BLaER1 treated with 17β-estradiol and CSF1 and Interleukin-3, amounts not matched to agents 10 nM and 100 nM (cell line): ENCODE measurements around the gene C8A.

ENCODE experiments used
- H3K27ac ChIP-seq, 11 experiments: shearing (Covaris generic); formaldehyde crosslinking; 2 replicates each; pipeline ENCODE4 v1.8.1; 2022
- H3K27me3 ChIP-seq, 11 experiments: shearing (Covaris generic); formaldehyde crosslinking; 2 replicates each; pipeline ENCODE4 v1.8.1; 2022
- H3K36me3 ChIP-seq, 11 experiments: shearing (Covaris generic); formaldehyde crosslinking; 2 replicates each; pipeline ENCODE4 v1.8.1; 2022
- H3K4me1 ChIP-seq, 10 experiments: shearing (Covaris generic); formaldehyde crosslinking; 2 replicates each; pipeline ENCODE4 v1.8.1; 2022
- H3K4me2 ChIP-seq, 11 experiments: shearing (Covaris generic); formaldehyde crosslinking; 2 replicates each; pipeline ENCODE4 v1.8.1; 2022
- H3K4me3 ChIP-seq, 10 experiments: shearing (Covaris generic); formaldehyde crosslinking; 2 replicates each; pipeline ENCODE4 v1.8.1; 2022
- H3K9ac ChIP-seq, 11 experiments: shearing (Covaris generic); formaldehyde crosslinking; 2 replicates each; pipeline ENCODE4 v1.8.1; 2022
- H3K9me3 ChIP-seq, 11 experiments: shearing (Covaris generic); formaldehyde crosslinking; replicated peaks in 1 of 11; 2 replicates each; pipeline ENCODE4 v1.8.1; 2022
- H4K20me1 ChIP-seq, 11 experiments: shearing (Covaris generic); formaldehyde crosslinking; 2 replicates each; pipeline ENCODE4 v1.8.1; 2022
- Cebpa-rat ChIP-seq, 11 experiments: shearing (Covaris generic); IDR thresholded peaks; 2 replicates each; pipeline ENCODE4 v1.8.1; 2022

Gene C8A

DNA sequence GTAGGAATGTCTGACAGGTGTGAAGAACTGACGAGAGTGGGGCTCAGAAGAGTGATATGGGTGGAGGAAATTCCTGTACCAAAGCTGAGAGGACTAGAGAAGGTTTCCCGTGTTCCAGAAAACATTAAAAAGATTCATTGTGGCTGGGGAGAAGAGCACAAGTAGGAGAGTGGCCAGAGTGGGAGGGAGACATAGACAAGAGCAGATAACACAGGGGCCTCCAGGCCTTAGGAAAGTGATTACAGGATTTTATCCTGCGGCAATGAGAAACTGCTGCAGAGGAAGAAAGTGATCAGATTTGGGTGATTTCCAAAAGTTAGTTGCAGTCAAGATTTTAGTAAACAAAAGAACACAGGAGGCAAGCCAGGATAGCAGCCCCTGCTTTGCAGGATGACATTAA, 103.3 kb downstream of the C8A start:
- Histone ChIP-seq H4K20me1 (no peaks in the 10 kb centered on the region), H3K9ac (no peak overlapping the region), H3K27ac (no peak overlapping the region), H3K36me3 (no peaks in the 10 kb centered on the region), H3K4me1 (no peaks in the 10 kb centered on the region), H3K4me3 (no peak overlapping the region), H3K4me2 (no peak overlapping the region), H3K9me3 (no peaks in the 10 kb centered on the region), H3K27me3 (no peaks in the 10 kb centered on the region)
- TF ChIP-seq Cebpa-rat (IDR thresholded peaks at IDR 0.05): no peak

DNA sequence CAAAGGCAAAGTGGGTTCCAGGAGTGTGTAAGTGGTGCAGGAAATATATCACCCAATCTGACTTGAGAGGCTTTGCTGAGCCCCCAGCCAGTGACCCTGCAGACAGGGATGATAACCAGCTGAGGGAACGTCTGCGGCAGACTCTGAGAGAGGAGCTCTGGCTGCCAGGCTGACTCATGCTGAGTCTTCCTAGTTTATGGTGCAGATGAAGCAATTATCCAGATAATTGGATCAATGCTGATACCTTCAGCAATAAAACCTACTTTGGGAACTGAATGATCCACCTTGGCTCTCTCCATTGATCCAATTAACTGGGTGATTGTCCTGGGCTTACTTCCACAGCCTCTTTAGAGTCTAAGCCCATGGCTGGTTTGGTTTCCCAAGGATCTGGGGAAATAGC, 103.9 kb downstream of the C8A start:
- H3K4me1 ChIP-seq: no peaks in the 10 kb centered on the region
- H3K27me3 ChIP-seq: no peaks in the 10 kb centered on the region
- H3K4me2 ChIP-seq: no peak overlapping the region
- no peak for TF ChIP-seq Cebpa-rat (IDR thresholded peaks at IDR 0.05)
- H3K4me3 ChIP-seq: no peak overlapping the region
- no peaks in the 10 kb centered on the region for H3K36me3 ChIP-seq
- H3K9me3 ChIP-seq: no peaks in the 10 kb centered on the region
- no peaks in the 10 kb centered on the region for H4K20me1 ChIP-seq
- no peak overlapping the region for H3K9ac ChIP-seq
- H3K27ac ChIP-seq: no peak overlapping the region

DNA sequence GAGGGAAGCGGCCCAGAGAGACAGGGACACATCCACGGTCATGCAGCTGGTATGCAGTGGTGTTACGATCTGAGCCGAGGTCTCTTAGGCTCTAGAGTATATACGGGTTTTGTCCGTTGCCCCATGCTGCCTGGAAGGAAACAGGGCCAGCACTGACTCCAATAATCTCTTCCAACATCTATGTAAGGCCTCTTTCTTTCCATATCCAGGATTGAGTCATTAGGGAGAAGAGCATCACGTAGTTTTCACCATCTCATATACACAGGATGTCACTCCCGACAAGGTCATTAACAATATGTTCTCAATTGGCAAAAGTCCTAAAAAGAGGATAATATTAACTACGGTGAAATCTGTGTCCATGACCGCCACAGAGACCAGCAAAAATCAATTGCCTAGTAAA, 106.8 kb downstream of the C8A start:
- Histone ChIP-seq H3K9me3 (no peaks in the 10 kb centered on the region), H3K9ac (no peak overlapping the region), H3K27ac (no peak overlapping the region), H3K4me1 (no peaks in the 10 kb centered on the region), H3K4me3 (no peak overlapping the region), H3K36me3 (no peaks in the 10 kb centered on the region), H3K27me3 (no peaks in the 10 kb centered on the region), H3K4me2 (no peak overlapping the region), H4K20me1 (no peaks in the 10 kb centered on the region)
- no peak for TF ChIP-seq Cebpa-rat (IDR thresholded peaks at IDR 0.05)

DNA sequence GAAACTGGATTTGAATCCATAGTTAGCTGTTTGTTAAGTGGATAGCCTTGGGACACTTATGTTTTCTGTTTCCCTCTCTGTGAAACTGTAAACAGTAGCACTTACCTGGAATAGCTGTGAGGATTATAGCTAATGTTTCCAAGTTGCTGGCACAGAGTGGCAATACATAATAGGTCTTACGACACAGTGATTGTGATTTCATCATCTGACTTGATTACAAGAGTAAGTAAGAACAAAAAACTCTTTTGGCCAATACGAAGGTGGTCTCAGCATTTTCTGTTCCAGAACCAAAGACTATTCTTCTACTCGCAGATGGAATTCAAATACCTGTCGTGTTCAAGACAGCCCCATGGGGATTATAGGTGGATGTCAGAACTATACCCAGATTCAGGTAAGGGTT, 109.1 kb downstream of the C8A start:
- no peak overlapping the region for H3K4me3 ChIP-seq
- no peak overlapping the region for H3K27ac ChIP-seq
- H3K9ac ChIP-seq: no peak overlapping the region
- no peak for TF ChIP-seq Cebpa-rat (IDR thresholded peaks at IDR 0.05)
- H4K20me1 ChIP-seq: no peaks in the 10 kb centered on the region
- no peaks in the 10 kb centered on the region for H3K4me1 ChIP-seq
- no peaks in the 10 kb centered on the region for H3K36me3 ChIP-seq
- H3K27me3 ChIP-seq: no peaks in the 10 kb centered on the region
- peaks cover 0 to 5% (median 0%) of the 10 kb centered on the region in 11 experiments; a peak in 3 of 22 replicates for H3K9me3 ChIP-seq
- H3K4me2 ChIP-seq: no peak overlapping the region

DNA sequence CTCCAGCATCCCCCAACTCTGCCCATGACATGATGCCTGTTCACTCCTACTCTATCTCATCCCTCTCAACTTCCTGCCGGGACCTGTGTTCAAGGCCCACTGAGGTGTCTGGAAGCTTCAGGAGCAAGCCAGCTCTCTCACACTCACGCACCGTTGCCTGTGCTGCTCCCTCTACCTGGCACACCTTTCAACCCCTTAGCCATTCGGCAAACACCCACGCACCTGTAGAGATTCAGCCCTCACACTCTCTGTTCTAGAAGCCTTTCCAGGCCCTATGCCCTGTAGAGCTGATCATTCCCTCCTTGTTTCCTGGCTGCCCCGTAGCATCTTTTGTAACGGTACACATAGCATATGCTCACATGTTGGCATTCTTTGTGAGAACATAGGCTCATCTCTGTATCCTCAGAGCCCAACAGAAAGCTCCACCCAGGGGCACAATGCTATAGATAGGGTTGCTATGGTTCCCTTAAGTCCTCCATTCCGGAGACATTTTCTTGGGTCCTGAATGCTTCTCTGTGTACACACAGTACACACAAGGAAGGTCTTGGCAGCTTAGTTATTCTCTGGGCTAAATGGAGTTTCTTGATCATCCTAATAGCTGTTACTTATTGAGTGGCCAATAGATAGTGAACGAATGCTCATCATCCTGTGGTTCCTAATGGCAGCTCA, 109.9 kb downstream of the C8A start:
- TF ChIP-seq Cebpa-rat (IDR thresholded peaks at IDR 0.05): no peak
- H3K27me3 ChIP-seq: no peaks in the 10 kb centered on the region
- H3K27ac ChIP-seq: no peak overlapping the region

DNA sequence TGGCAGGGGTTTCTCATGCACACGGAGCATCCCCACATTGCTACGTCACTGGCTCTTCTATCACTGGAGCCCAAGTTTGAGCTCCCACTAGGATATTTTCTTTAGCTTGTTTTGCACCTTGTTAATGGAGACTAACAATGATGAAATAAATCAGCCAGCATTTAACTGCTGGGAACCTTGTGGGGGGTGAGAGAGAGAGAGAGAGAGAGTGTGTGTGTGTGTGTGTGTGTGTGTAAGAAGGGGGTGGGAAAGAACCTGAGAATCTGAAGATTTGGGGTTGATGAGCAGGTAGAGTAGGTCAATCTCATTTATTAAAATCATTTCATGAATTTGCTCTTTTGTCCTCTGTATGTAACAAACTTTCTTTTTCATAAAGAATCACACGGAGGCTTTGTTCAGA, 110.6 kb downstream of the C8A start:
- Histone ChIP-seq H3K4me2 (no peak overlapping the region), H3K4me3 (no peak overlapping the region), H3K27me3 (no peaks in the 10 kb centered on the region), H3K9me3 (peaks cover 0 to 10% (median 4%) of the 10 kb centered on the region in 11 experiments; a peak in 4 of 22 replicates), H3K27ac (no peak overlapping the region), H3K9ac (no peak overlapping the region), H3K36me3 (no peaks in the 10 kb centered on the region), H4K20me1 (no peaks in the 10 kb centered on the region), H3K4me1 (no peaks in the 10 kb centered on the region)
- TF ChIP-seq Cebpa-rat (IDR thresholded peaks at IDR 0.05): no peak

More for the DNA sequence above, 109.9 kb downstream of the C8A start:
- Histone ChIP-seq H3K4me1 (no peaks in the 10 kb centered on the region), H3K9ac (no peak overlapping the region), H3K9me3 (peaks cover 0 to 10% (median 4%) of the 10 kb centered on the region in 11 experiments; a peak in 4 of 22 replicates), H3K4me3 (no peak overlapping the region), H3K36me3 (no peaks in the 10 kb centered on the region), H3K4me2 (no peak overlapping the region), H4K20me1 (no peaks in the 10 kb centered on the region)

DNA sequence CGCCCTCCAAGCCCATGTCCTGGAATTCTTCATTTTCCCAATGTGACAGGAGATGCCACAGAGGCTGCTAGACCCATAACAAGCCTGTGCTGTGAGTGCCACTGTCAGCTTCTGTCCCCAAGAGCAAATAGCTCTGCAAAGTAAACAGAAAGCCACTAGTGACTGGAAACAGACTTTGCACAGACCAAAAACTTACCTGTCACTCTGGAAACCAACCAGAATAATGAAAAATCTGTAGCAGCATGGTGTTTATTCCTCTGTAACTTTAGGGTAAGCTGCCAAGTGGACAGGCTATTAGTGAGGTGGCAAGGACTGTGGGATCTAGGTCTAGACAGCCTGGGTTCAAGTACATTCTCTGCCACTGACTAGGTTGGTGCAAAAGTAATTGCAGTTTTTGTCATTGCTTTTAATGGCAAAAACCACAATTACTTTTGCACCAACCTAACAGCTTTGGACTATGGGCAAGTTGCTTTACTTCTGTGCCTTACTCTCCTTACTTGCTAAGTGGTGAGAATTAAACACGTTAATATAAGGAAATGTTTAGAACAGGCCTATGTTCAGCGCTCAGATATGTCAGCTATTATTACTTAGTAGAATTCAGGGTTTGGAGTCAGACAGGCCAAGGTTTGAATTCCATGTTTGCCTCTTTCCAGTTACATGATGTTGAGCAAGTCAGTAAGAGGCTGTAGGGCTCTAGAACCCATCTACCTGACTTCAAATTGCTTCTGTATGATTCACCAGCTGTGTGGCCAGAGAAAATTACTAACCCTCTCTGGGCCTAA, 111.5 kb downstream of the C8A start, which contains the start of gene C8B:
TSS of gene C8B (minus strand) at position 100 of the 782 bp plus-strand sequence. CDS start at position 33, 67 bp downstream.
- no peak within 1 kb of the TSS for H3K4me3 ChIP-seq
- H3K36me3 ChIP-seq: no peaks in the 10 kb centered on the region
- no peaks in the 10 kb centered on the region for H3K4me1 ChIP-seq
- H3K4me2 ChIP-seq: no peak within 1 kb of the TSS
- H4K20me1 ChIP-seq: no peaks in the 10 kb centered on the region
- no peaks in the 10 kb centered on the region for H3K27me3 ChIP-seq
- no peak within 1 kb of the TSS for H3K27ac ChIP-seq
- TF ChIP-seq Cebpa-rat (IDR thresholded peaks at IDR 0.05): no peak
- H3K9ac ChIP-seq: no peak within 1 kb of the TSS
- peaks cover 0 to 10% (median 4%) of the 10 kb centered on the region in 11 experiments; a peak in 4 of 22 replicates for H3K9me3 ChIP-seq

DNA sequence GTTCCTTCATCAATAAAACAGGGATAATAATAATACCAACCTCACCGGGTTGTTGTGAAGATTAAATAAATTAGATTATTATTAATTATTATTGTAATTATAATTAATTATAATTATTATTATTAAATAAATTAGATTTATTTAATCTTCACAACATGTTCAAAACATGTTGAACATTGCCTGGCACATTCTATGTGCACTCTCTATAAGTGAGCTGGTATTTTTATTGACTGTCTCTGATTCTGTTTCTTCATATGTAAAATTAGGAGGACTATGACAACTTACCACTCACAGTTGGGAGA, 112.1 kb downstream of the C8A start:
- Histone ChIP-seq H3K9ac (no peak overlapping the region), H3K4me2 (no peak overlapping the region), H3K9me3 (peaks cover 0 to 10% (median 4%) of the 10 kb centered on the region in 11 experiments; a peak in 4 of 22 replicates), H3K4me3 (no peak overlapping the region), H3K4me1 (no peaks in the 10 kb centered on the region), H3K27ac (no peak overlapping the region), H4K20me1 (no peaks in the 10 kb centered on the region), H3K27me3 (no peaks in the 10 kb centered on the region), H3K36me3 (no peaks in the 10 kb centered on the region)
- no peak for TF ChIP-seq Cebpa-rat (IDR thresholded peaks at IDR 0.05)

DNA sequence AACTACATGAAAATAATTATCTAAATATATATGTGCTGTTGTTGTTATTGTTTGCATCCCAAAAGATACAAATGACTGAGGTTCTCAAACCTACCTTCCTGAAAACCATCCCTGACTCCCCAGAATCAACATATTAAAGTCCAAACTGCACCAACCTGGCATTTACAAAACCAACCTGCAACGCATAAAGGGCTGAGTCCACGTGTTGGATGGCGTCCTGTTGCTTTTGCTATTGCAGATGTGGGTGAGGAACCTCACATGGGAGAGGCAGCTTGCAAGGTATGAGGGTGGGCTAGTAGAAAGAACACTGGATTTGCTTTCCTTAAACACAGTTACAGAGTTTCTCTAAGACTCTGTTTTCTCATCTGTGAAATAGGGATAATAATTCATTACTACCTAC, 112.8 kb downstream of the C8A start:
- no peak overlapping the region for H3K9ac ChIP-seq
- H3K4me3 ChIP-seq: no peak overlapping the region
- H3K4me2 ChIP-seq: no peak overlapping the region
- H3K27me3 ChIP-seq: no peaks in the 10 kb centered on the region
- no peaks in the 10 kb centered on the region for H4K20me1 ChIP-seq
- no peak for TF ChIP-seq Cebpa-rat (IDR thresholded peaks at IDR 0.05)
- no peaks in the 10 kb centered on the region for H3K4me1 ChIP-seq
- H3K9me3 ChIP-seq: peaks cover 0 to 10% (median 4%) of the 10 kb centered on the region in 11 experiments; a peak in 4 of 22 replicates
- no peaks in the 10 kb centered on the region for H3K36me3 ChIP-seq
- no peak overlapping the region for H3K27ac ChIP-seq
